HG03565 (cell line): ENCODE data around the gene OVAAL.

Experiments
- ATAC-seq: cut with Tn5 transposase; IDR thresholded peaks from one replicate; pipeline ENCODE4 v1.9.1; 2021; ENCODE audit warnings: mild to moderate bottlenecking, moderate library complexity; ENCODE audit not compliant: unreplicated experiment

OVAAL gene

GRCh38 chr1:180568184-180568583 lies 9.4 kb downstream of the OVAAL start:
- ATAC-seq = no peak

GRCh38 chr1:180571060-180571831 lies 12.5 kb downstream of the OVAAL start:
- ATAC-seq = no peak

GRCh38 chr1:180571832-180572636 lies 13.3 kb downstream of the OVAAL start:
- peak; percentile 48 for ATAC-seq

- ATAC-seq = no peak
These were observed 14.0 kb downstream of the OVAAL start for GRCh38 chr1:180572760-180573159.

GRCh38 chr1:180574031-180574713 lies 15.4 kb downstream of the OVAAL start:
- no peak for ATAC-seq

GRCh38 chr1:180577361-180577760 lies 18.6 kb downstream of the OVAAL start:
- ATAC-seq = no peak

- ATAC-seq = no peak
These were observed 21.3 kb downstream of the OVAAL start for GRCh38 chr1:180579961-180580611.

GRCh38 chr1:180581635-180582039 lies 22.9 kb downstream of the OVAAL start:
- no peak for ATAC-seq

- no peak for ATAC-seq
These were observed 26.1 kb downstream of the OVAAL start for GRCh38 chr1:180584869-180585268.

GRCh38 chr1:180585994-180586359 lies 27.2 kb downstream of the OVAAL start:
- no peak for ATAC-seq

GRCh38 chr1:180586671-180587155 lies 27.9 kb downstream of the OVAAL start:
- no peak for ATAC-seq

- no peak for ATAC-seq
These were observed 29.4 kb downstream of the OVAAL start for GRCh38 chr1:180588121-180588520.

GRCh38 chr1:180590889-180591288 lies 32.1 kb downstream of the OVAAL start:
- ATAC-seq = no peak

- no peak for ATAC-seq
These were observed 34.6 kb downstream of the OVAAL start for GRCh38 chr1:180593382-180593781.

- ATAC-seq = no peak
These were observed 36.0 kb downstream of the OVAAL start for GRCh38 chr1:180594723-180595122.

GRCh38 chr1:180595966-180596365 lies 37.2 kb downstream of the OVAAL start:
- no peak for ATAC-seq

- no peak for ATAC-seq
These were observed 38.8 kb downstream of the OVAAL start for GRCh38 chr1:180597520-180597919.

GRCh38 chr1:180598333-180598974 lies 39.7 kb downstream of the OVAAL start:
- ATAC-seq = no peak

- no peak for ATAC-seq
These were observed 41.6 kb downstream of the OVAAL start for GRCh38 chr1:180600343-180600742.

GRCh38 chr1:180601512-180601911 lies 42.7 kb downstream of the OVAAL start:
- ATAC-seq = no peak
